Esophagus muscularis mucosa (tissue), 4 donors: ENCODE measurements around the gene GALNT7. TPM values are rescaled to one million over a fixed set of nuclear protein-coding genes. Genes with fewer than 3 reads are reported as not detected.

Experiments
- DNase-seq: peaks from one replicate; pipeline ENCODE4 v3.0.0-alpha.2; 2017; ENCODE audit errors: extremely low spot score
- H3K27ac ChIP-seq, 4 donors: fragments of 200-600 bp; sonication (generic); replicated peaks in 1 of 4; 1 replicate in 3 of 4; 2 replicates in 1 of 4; pipeline ENCODE4 v1.5.1; 2016 to 2019; ENCODE audit warnings: mild to moderate bottlenecking in 1 of 4
- H3K27me3 ChIP-seq, 4 donors: fragments of 200-600 bp; sonication (generic); one replicate each; pipeline versions ENCODE4 v1.5.1 to v1.6.0; 2016 to 2019
- H3K36me3 ChIP-seq, 4 donors: fragments of 200-600 bp; sonication (generic); one replicate each; pipeline ENCODE4 v1.5.1; 2016 to 2019
- H3K4me1 ChIP-seq, 4 donors: fragments of 200-600 bp; sonication (generic); one replicate each; pipeline ENCODE4 v1.5.1; 2016 to 2019
- H3K4me3 ChIP-seq, 4 donors: fragments of 200-600 bp; sonication (generic); 1 replicate in 2 of 4; 2 replicates in 2 of 4; pipeline ENCODE4 v1.5.1; 2016 to 2019; ENCODE audit warnings: mild to moderate bottlenecking in 4 of 4, moderate library complexity in 1 of 4
- H3K9me3 ChIP-seq, 4 donors: fragments of 200-600 bp; sonication (generic); 1 replicate in 3 of 4; 2 replicates in 1 of 4; pipeline ENCODE4 v1.5.1; 2016 to 2019
- CTCF ChIP-seq, 3 experiments: fragments of 200-600 bp in 2 of 3; fragments of 450-650 bp in 1 of 3; sonication (generic) in 2 of 3; IDR thresholded peaks; one replicate each; pipeline ENCODE4 v1.5.1; 2017 to 2019; ENCODE audit warnings: antibody characterized with exemption in 3 of 3, mild to moderate bottlenecking in 2 of 3, moderate library complexity in 1 of 3
- EP300 ChIP-seq: sonication (generic); formaldehyde crosslinking; IDR thresholded peaks from one replicate; pipeline ENCODE4 v1.6.1; 2017; ENCODE audit warnings: antibody characterized with exemption
- POLR2A ChIP-seq: fragments of 450-650 bp; IDR thresholded peaks from one replicate; pipeline ENCODE4 v1.6.1; 2017; ENCODE audit warnings: antibody characterized with exemption, moderate library complexity, mild to moderate bottlenecking, low read depth
- POLR2AphosphoS5 ChIP-seq, 2 donors: sonication (generic); formaldehyde crosslinking; IDR thresholded peaks; one replicate each; pipeline ENCODE4 v1.6.1; 2017; ENCODE audit warnings: antibody characterized with exemption in 2 of 2
- whole genome bisulfite sequencing: methylation state at CpG from one replicate; pipeline ENCODE4 v1.1.5; 2018; 5-methylcytosine and 5-hydroxymethylcytosine counted together
- intact Hi-C: fragments of 100-400 bp; cut with DNase I; formaldehyde crosslinking; loops from one replicate; pipeline ENCODE4 v1.15.1; 2023
- total RNA-seq, 4 donors: library from RNA; depleted of rRNA; stranded (reverse); fragments of >200 nt; gene quantifications; one replicate each; pipeline versions ENCODE4 v1.1.0 to v1.2.1, GENCODE V29; 2016

GALNT7 gene
- total RNA-seq, 4 donors from 2014 or later, result 9.6 to 20.2 (median 12.9) TPM

DNA sequence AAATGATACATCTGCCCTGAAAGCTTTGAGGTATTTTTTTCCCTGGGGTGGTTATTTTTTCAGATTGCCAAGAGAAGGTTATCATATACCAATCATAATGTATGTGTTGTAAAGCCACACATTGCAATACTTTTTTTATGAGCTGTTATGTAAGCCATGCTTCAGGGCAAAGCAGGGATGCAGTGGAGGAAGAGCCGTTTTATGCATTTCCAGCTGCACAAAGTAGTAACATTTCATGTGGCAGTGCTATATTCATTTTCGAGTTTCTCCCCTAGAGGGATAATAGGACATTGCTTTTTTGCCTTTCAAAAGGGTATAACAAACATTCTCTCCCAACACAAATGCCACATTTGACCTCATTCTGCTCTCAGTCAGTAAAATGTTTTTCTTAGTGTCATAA lies 68.5 kb downstream of the GALNT7 start:
- H3K4me1 ChIP-seq, result peaks cover 3 to 20% (median 11%) of the 10 kb centered on the region in 4 donors
- no peak overlapping the region for H3K27ac ChIP-seq
- no peak for DNase-seq
- 49% methylated on average over 2 of the region's 2 CpGs for WGBS
- H3K4me3 ChIP-seq, result no peak overlapping the region
- no peaks in the 10 kb centered on the region for H3K27me3 ChIP-seq
- H3K9me3 ChIP-seq, result no peaks in the 10 kb centered on the region
- intact Hi-C loops, result no loop called here
- H3K36me3 ChIP-seq, result no peaks in the 10 kb centered on the region
- TF ChIP-seq POLR2A, result no peak
- TF ChIP-seq CTCF (IDR thresholded peaks at IDR 0.05), result peak in 1 of 3 experiments; percentile 8

- Histone ChIP-seq H3K4me3 (no peak overlapping the region), H3K27me3 (no peaks in the 10 kb centered on the region), H3K36me3 (no peaks in the 10 kb centered on the region), H3K4me1 (peaks cover 3 to 20% (median 11%) of the 10 kb centered on the region in 4 donors), H3K27ac (no peak overlapping the region), H3K9me3 (no peaks in the 10 kb centered on the region)
- WGBS, result 86% methylated on average over 2 of the region's 2 CpGs
- DNase-seq, result no peak
- intact Hi-C loops, result no loop called here
- no peak for TF ChIP-seq EP300
- no peak for TF ChIP-seq POLR2AphosphoS5 (IDR thresholded peaks at IDR 0.05)
- no peak for TF ChIP-seq CTCF (IDR thresholded peaks at IDR 0.05)
- TF ChIP-seq POLR2A, result no peak
Observed at GRCh38 chr4:173237762-173238161, 69.2 kb downstream of the GALNT7 start.

- DNase-seq, result no peak
- intact Hi-C loops, result no loop called here
- peaks cover 3 to 13% (median 8%) of the 10 kb centered on the region in 4 donors for H3K4me1 ChIP-seq
- no peaks in the 10 kb centered on the region for H3K36me3 ChIP-seq
- no peak overlapping the region for H3K4me3 ChIP-seq
- H3K27me3 ChIP-seq, result no peaks in the 10 kb centered on the region
- TF ChIP-seq POLR2AphosphoS5 (IDR thresholded peaks at IDR 0.05) (no peak), POLR2A (no peak), CTCF (IDR thresholded peaks at IDR 0.05) (no peak), EP300 (no peak)
- no peak overlapping the region for H3K27ac ChIP-seq
- H3K9me3 ChIP-seq, result no peaks in the 10 kb centered on the region
Observed at GRCh38 chr4:173240696-173241095, 72.1 kb downstream of the GALNT7 start.

GRCh38 chr4:173242466-173243250 lies 74.0 kb downstream of the GALNT7 start:
- H3K27me3 ChIP-seq, result no peaks in the 10 kb centered on the region
- intact Hi-C loops, result no loop called here
- peaks cover 0 to under 1% (median under 1%) of the 10 kb centered on the region in 4 donors for H3K4me1 ChIP-seq
- no peak for TF ChIP-seq POLR2AphosphoS5 (IDR thresholded peaks at IDR 0.05)
- TF ChIP-seq EP300, result no peak
- TF ChIP-seq CTCF (IDR thresholded peaks at IDR 0.05), result no peak
- no peak for TF ChIP-seq POLR2A
- no peak overlapping the region for H3K4me3 ChIP-seq
- WGBS, result 93% methylated on average over 3 of the region's 3 CpGs
- H3K9me3 ChIP-seq, result no peaks in the 10 kb centered on the region
- no peak overlapping the region for H3K27ac ChIP-seq
- DNase-seq, result no peak
- H3K36me3 ChIP-seq, result no peaks in the 10 kb centered on the region

- intact Hi-C loops, result no loop called here
- Histone ChIP-seq H3K36me3 (no peaks in the 10 kb centered on the region), H3K9me3 (no peaks in the 10 kb centered on the region), H3K27ac (no peak overlapping the region), H3K27me3 (no peaks in the 10 kb centered on the region), H3K4me1 (no peaks in the 10 kb centered on the region), H3K4me3 (no peak overlapping the region)
- no peak for TF ChIP-seq EP300
- TF ChIP-seq POLR2AphosphoS5 (IDR thresholded peaks at IDR 0.05), result no peak
- TF ChIP-seq CTCF (IDR thresholded peaks at IDR 0.05), result no peak
- no peak for TF ChIP-seq POLR2A
- whole genome bisulfite sequencing, result 75% methylated on average over 3 of the region's 3 CpGs
- DNase-seq, result no peak
Observed at GRCh38 chr4:173243321-173243720, 74.7 kb downstream of the GALNT7 start.
